GM12875 (cell line): Measurements from ENCODE around the gene CST4.
A peak's percentile ranks its signal among the peaks of the same experiment; 100 is the strongest.
"Not testable (repeated sequence)": the region's sequence is repeated elsewhere in the genome, so short reads cannot be mapped to it uniquely, and the experiment has no call there.

Source experiments
- H3K4me3 ChIP-seq: one replicate; pipeline ENCODE4 v1.5.1; 2011; ENCODE audit warnings: low read depth, low read length, control low read depth
- TF ChIP-seq, protein P1 (sequence below): IDR thresholded peaks from 2 replicates; pipeline ENCODE4 v1.5.1; 2011; ENCODE audit warnings: low read depth, mild to moderate bottlenecking, control low read depth, inconsistent platforms, low read length, moderate library complexity, borderline replicate concordance; ENCODE audit not compliant: insufficient read depth

Gene CST4

DNA sequence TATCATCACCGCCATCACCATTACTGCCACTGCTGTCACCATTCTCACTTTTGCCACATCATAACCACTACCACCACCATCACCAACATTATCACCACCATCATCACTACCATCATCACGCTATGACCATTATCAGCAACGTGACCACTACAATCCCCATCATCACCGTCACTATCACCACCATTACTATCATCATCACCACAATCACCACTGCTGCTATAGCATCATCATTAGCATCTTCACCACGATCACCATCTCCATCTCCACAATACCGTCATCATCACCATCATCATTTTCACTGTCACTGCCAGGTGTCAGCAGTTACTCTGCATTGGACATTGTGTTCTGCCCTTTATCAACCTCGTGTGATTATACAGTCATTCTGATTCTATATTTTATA lies 19.0 kb downstream of the CST4 start:
- TF ChIP-seq, protein P1, sequence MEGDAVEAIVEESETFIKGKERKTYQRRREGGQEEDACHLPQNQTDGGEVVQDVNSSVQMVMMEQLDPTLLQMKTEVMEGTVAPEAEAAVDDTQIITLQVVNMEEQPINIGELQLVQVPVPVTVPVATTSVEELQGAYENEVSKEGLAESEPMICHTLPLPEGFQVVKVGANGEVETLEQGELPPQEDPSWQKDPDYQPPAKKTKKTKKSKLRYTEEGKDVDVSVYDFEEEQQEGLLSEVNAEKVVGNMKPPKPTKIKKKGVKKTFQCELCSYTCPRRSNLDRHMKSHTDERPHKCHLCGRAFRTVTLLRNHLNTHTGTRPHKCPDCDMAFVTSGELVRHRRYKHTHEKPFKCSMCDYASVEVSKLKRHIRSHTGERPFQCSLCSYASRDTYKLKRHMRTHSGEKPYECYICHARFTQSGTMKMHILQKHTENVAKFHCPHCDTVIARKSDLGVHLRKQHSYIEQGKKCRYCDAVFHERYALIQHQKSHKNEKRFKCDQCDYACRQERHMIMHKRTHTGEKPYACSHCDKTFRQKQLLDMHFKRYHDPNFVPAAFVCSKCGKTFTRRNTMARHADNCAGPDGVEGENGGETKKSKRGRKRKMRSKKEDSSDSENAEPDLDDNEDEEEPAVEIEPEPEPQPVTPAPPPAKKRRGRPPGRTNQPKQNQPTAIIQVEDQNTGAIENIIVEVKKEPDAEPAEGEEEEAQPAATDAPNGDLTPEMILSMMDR = no peak

DNA sequence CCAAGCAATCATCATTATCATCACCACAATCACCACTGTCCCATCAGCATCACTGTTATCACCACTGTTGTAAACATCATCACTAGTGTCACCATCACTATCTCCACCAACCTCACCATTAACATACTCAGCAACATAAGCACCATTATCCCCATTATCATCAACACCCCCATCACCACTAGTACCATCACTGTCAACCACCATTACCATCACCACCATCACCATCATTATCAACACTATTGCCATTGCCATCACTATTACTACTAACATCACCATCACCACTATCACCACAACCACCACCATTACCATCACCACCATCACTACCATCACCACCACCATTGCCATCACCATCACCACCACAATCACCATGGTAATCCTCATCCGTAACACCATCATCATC lies 19.5 kb downstream of the CST4 start:
- TF ChIP-seq, protein P1 = no peak

More for the DNA sequence above, 19.0 kb downstream of the CST4 start:
- H3K4me3 ChIP-seq = no peak overlapping the region

DNA sequence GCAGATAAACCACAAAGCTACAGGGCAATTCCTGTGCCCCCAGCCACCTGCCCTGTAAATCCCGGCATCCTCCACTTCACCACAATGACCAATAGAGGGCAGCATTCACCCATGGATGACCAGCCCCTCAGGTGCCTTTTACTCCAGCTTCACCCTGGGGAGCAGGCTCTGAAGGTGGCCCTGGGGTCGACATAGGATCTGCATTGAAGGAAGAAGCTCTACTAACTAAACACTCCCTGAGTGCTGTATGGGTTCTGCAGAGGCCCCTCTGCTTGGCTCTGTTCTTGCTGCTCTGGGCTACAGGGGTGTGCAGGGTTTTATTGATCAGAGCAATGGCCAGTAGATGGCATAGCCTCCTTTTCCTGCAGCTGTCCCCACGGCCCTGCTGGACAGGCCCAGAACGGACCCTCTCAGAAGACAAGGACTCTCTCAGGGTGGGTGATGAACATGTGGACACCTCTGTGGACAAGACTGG lies 20.3 kb downstream of the CST4 start:
- no peak overlapping the region for H3K4me3 ChIP-seq

More for the DNA sequence above, 19.5 kb downstream of the CST4 start:
- H3K4me3 ChIP-seq = no peak overlapping the region

DNA sequence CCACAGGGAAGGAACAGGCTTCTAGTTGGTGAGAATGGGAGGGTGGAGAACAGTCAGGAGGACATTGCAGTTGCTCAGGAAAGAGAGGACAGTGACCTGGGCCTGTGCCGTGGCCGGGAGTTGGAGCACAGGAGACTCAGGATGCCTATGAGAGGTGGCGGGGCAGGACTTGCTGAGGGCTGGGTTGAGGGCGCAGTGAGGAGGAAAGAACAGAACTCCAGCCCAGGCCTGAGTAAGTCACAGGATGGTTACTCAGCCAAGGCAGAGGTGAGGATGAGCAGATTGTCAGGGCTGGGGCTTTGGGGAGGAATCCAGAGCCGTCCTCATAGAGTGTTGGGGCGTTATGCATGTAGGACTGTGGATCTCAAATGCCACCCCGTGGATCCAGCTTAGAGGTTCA lies 21.2 kb downstream of the CST4 start:
- TF ChIP-seq, protein P1 = no peak
- H3K4me3 ChIP-seq = no peak overlapping the region

More for the DNA sequence above, 20.3 kb downstream of the CST4 start:
- TF ChIP-seq, protein P1 = peak; percentile 75

DNA sequence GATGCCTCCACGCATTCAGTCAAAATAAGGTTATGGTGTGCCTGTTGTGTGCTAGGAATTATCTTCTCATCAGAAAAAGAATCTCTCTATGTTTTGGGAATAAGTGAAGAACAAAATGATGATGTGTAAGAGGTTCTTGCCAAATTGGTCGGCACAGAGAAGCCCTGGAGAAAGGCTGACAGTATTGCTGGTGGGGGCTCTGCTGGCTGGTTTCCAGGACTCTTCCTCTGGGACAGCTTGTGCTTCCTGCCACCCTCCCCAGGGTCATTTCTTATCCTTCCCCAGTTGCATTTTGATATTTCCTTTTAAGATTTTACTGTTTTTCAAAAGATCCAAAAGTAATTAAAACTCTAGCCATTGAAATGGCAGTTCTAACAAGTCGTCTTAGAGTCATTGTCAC lies 22.1 kb downstream of the CST4 start:
- no peak overlapping the region for H3K4me3 ChIP-seq
- TF ChIP-seq, protein P1 = no peak

DNA sequence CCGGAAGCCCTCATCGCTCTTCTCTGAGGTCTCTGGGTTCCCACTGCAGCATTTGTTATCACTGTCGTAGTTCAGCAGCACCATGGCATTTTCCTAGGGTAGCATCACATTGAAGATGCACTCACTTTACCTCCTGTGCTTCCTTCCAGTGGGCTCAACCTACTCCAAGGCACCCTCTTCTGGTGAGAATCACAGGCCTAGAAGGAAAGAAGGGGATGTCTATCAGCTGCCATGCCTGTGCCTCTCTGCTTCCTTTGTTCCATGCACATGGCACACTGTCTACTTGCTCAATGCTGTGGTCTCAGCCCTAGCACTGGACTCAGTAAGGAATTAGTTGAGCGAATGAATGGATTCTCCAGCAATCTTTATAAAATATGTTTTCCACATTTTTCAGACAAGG lies 22.6 kb downstream of the CST4 start:
- TF ChIP-seq, protein P1 = no peak
- no peak overlapping the region for H3K4me3 ChIP-seq

DNA sequence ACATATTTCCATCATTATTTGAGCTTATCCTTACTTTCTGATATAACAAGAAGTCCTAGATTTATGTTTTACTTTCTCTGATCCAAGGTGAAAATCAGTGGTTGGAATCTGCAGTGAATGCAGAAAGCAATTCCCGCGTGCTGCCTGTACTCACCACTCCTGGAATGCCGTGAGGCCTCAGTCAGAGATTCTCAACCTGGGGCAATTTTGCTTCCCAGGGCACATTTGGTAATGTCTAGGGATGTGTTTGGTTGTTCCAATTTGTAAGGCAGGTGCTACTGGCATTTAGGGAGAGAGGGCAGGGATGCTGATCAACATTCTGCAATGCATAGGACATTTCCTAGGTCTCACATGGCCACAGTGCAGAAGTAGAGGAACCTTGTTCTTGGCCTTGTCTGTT lies 23.9 kb downstream of the CST4 start:
- TF ChIP-seq, protein P1 = no peak

DNA sequence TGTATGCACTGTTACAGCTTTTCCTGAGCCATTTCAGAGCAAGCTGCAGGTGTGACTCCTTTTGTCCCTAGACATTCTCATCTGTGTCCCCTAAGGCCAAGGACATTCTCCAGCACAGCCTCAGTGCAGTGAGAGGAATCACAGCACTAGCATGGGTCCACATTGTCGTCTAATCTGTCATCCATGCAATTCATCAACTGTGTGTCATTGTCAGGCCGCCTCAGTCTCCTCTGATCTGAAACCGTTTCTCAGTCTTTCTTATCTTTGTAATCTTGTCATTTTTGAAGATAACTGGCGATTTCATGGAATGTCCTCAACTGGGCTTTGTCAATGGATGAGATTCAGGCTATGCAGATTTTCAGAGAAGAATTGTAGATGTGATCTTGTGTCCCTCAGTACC lies 24.8 kb downstream of the CST4 start:
- not testable (repeated sequence) for H3K4me3 ChIP-seq

More for the DNA sequence above, 23.9 kb downstream of the CST4 start:
- no peak overlapping the region for H3K4me3 ChIP-seq
